Neural cell (in vitro differentiated cells): ENCODE results near the gene ABCB7.

Experiments used
- EP300 ChIP-seq: fragments of 450-650 bp; conservative IDR thresholded peaks from 2 replicates; pipeline ENCODE4 v1.6.1; 2014; ENCODE audit warnings: antibody characterized with exemption, mild to moderate bottlenecking, moderate library complexity; ENCODE audit not compliant: poor library complexity, severe bottlenecking
- EZH2 ChIP-seq: fragments of 200-600, 300-800 bp; shearing (Covaris generic), sonication (generic); IDR thresholded peaks from 2 replicates; pipeline ENCODE4 v1.6.1; 2014; ENCODE audit warnings: antibody characterized with exemption, low read length, borderline replicate concordance, mild to moderate bottlenecking; ENCODE audit not compliant: insufficient read depth, poor library complexity, severe bottlenecking
- MXI1 ChIP-seq: fragments of 450-650 bp; conservative IDR thresholded peaks from 2 replicates; pipeline ENCODE4 v1.6.1; 2014; ENCODE audit warnings: antibody characterized with exemption, mild to moderate bottlenecking; ENCODE audit not compliant: poor library complexity, severe bottlenecking
- POLR2AphosphoS5 ChIP-seq: IDR thresholded peaks from 2 replicates; pipeline ENCODE4 v1.6.1; 2012
- RAD21 ChIP-seq: fragments of 450-650 bp; conservative IDR thresholded peaks from 2 replicates; pipeline ENCODE4 v1.6.1; 2014; ENCODE audit warnings: antibody characterized with exemption, mild to moderate bottlenecking, moderate library complexity
- SMC3 ChIP-seq: fragments of 450-650 bp; conservative IDR thresholded peaks from 2 replicates; pipeline ENCODE4 v1.6.1; 2014; ENCODE audit warnings: antibody characterized with exemption, mild to moderate bottlenecking, moderate library complexity; ENCODE audit not compliant: poor library complexity
- TAF1 ChIP-seq: IDR thresholded peaks from 2 replicates; pipeline ENCODE4 v1.6.1; 2012; ENCODE audit warnings: low read depth
- TF ChIP-seq, protein P1 (sequence below): fragments of 450-650 bp; IDR thresholded peaks from 2 replicates; pipeline ENCODE4 v1.5.1; 2014; ENCODE audit warnings: antibody characterized with exemption, mild to moderate bottlenecking, moderate library complexity; ENCODE audit not compliant: poor library complexity, severe bottlenecking
- TF ChIP-seq, protein P2 (sequence below): IDR thresholded peaks from 2 replicates; pipeline ENCODE4 v1.6.1; 2012; ENCODE audit warnings: borderline replicate concordance

DNA sequence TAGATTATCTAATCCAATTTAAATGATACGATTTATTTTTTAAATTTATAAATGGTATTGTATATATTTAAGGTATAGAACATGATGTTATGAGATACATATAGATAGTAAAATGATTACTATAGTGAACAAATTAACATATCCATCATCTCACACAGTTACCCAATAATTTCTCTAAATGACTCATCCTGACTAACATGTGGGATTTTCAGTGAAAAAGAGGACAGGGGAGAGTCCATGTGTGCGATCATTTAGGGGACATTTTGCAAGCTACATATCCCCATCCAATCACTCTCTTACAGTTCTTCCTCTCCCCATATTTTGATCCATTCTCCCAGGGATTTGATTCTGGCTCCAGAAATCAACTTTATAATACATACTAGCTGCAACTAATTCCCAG lies 88.2 kb downstream of the ABCB7 start:
- TF ChIP-seq, protein P1, sequence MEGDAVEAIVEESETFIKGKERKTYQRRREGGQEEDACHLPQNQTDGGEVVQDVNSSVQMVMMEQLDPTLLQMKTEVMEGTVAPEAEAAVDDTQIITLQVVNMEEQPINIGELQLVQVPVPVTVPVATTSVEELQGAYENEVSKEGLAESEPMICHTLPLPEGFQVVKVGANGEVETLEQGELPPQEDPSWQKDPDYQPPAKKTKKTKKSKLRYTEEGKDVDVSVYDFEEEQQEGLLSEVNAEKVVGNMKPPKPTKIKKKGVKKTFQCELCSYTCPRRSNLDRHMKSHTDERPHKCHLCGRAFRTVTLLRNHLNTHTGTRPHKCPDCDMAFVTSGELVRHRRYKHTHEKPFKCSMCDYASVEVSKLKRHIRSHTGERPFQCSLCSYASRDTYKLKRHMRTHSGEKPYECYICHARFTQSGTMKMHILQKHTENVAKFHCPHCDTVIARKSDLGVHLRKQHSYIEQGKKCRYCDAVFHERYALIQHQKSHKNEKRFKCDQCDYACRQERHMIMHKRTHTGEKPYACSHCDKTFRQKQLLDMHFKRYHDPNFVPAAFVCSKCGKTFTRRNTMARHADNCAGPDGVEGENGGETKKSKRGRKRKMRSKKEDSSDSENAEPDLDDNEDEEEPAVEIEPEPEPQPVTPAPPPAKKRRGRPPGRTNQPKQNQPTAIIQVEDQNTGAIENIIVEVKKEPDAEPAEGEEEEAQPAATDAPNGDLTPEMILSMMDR, result no peak
- TF ChIP-seq POLR2AphosphoS5, result no peak
- no peak for TF ChIP-seq EP300
- TF ChIP-seq RAD21, result no peak
- TF ChIP-seq SMC3, result no peak
- TF ChIP-seq, protein P2, sequence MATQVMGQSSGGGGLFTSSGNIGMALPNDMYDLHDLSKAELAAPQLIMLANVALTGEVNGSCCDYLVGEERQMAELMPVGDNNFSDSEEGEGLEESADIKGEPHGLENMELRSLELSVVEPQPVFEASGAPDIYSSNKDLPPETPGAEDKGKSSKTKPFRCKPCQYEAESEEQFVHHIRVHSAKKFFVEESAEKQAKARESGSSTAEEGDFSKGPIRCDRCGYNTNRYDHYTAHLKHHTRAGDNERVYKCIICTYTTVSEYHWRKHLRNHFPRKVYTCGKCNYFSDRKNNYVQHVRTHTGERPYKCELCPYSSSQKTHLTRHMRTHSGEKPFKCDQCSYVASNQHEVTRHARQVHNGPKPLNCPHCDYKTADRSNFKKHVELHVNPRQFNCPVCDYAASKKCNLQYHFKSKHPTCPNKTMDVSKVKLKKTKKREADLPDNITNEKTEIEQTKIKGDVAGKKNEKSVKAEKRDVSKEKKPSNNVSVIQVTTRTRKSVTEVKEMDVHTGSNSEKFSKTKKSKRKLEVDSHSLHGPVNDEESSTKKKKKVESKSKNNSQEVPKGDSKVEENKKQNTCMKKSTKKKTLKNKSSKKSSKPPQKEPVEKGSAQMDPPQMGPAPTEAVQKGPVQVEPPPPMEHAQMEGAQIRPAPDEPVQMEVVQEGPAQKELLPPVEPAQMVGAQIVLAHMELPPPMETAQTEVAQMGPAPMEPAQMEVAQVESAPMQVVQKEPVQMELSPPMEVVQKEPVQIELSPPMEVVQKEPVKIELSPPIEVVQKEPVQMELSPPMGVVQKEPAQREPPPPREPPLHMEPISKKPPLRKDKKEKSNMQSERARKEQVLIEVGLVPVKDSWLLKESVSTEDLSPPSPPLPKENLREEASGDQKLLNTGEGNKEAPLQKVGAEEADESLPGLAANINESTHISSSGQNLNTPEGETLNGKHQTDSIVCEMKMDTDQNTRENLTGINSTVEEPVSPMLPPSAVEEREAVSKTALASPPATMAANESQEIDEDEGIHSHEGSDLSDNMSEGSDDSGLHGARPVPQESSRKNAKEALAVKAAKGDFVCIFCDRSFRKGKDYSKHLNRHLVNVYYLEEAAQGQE, result no peak
- no peak for TF ChIP-seq EZH2
- TF ChIP-seq MXI1, result no peak
- TF ChIP-seq TAF1, result no peak
